Activated CD8-positive, alpha-beta T cell treated with anti-CD3 and anti-CD28 coated beads for 36 hours (primary cell): ENCODE measurements around the gene TMIGD3. TPM values are rescaled to one million over a fixed set of nuclear protein-coding genes. Genes with fewer than 3 reads are reported as not detected.

Experiments used
- ATAC-seq: fragments of 200-7000 bp; cut with Tn5 transposase; one replicate; pipeline ENCODE4 v1.10.0; 2021; ENCODE audit warnings: mild to moderate bottlenecking, moderate library complexity
- CTCF ChIA-PET: fragments of 350-600 bp; sonication (Branson Sonifier 250); formaldehyde crosslinking; loops from one replicate; lab custom pipeline; 2021; ENCODE audit warnings: antibody characterized with exemption; lab: Charles Lee
- POLR2A ChIA-PET: fragments of 350-600 bp; sonication (Branson Sonifier 250); formaldehyde crosslinking; loops from one replicate; lab custom pipeline; 2021; ENCODE audit warnings: antibody characterized with exemption; lab: Charles Lee
- DNase-seq: peaks from one replicate; pipeline ENCODE4 v3.0.0-alpha.2; 2020
- H3K27ac Mint-ChIP-seq: one replicate; pipeline ENCODE4 v1.8.0; 2021; ENCODE audit warnings: mild to moderate bottlenecking, mixed read lengths
- H3K27me3 Mint-ChIP-seq: one replicate; pipeline ENCODE4 v1.8.0; 2021; ENCODE audit warnings: mixed read lengths
- H3K36me3 Mint-ChIP-seq: one replicate; pipeline ENCODE4 v1.8.0; 2021; ENCODE audit warnings: low read depth, mixed read lengths
- H3K4me1 Mint-ChIP-seq: one replicate; pipeline ENCODE4 v1.8.0; 2021; ENCODE audit warnings: low read depth, mixed read lengths
- H3K4me3 Mint-ChIP-seq: one replicate; pipeline ENCODE4 v1.8.0; 2021; ENCODE audit warnings: mild to moderate bottlenecking, moderate library complexity, mixed read lengths
- H3K9me3 Mint-ChIP-seq: one replicate; pipeline ENCODE4 v1.8.0; 2021; ENCODE audit warnings: mixed read lengths
- intact Hi-C: fragments of 100-400 bp; cut with micrococcal nuclease; formaldehyde crosslinking; loops from one replicate; pipeline ENCODE4 v1.10.0; 2022
- total RNA-seq, 2 experiments: library from RNA; stranded (reverse); gene quantifications; one replicate each; pipeline ENCODE4 v1.2.3, GENCODE V29; 2021
- TF ChIP-seq, protein P1 (sequence below): fragments of 200-600 bp; IDR thresholded peaks from one replicate; pipeline ENCODE4 v1.8.0; 2022; ENCODE audit warnings: antibody characterized with exemption, mild to moderate bottlenecking

Gene TMIGD3
- total RNA-seq, 2 experiments from 2014 or later = not detected

DNA sequence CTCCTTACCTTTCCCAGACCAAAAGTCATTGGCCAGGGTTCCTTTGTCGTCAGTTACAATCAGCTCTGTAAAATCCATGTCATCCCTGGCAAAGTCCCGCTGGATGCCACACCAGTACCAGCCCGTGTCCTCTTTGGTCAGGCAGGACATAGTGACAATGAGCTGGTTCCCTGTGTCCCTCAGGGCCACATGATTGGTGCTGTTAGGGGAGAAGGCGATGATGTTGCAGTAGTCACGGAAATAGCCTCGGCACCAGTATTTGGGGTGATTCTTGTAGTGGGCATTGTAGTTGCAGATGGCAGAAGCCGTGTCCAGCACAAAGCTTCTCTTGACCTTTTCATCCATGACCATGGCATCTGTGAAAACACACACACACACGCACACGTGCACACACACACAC, 14.8 kb downstream of the TMIGD3 start:
- no peaks in the 10 kb centered on the region for H3K4me1 Mint-ChIP-seq
- TF ChIP-seq, protein P1, sequence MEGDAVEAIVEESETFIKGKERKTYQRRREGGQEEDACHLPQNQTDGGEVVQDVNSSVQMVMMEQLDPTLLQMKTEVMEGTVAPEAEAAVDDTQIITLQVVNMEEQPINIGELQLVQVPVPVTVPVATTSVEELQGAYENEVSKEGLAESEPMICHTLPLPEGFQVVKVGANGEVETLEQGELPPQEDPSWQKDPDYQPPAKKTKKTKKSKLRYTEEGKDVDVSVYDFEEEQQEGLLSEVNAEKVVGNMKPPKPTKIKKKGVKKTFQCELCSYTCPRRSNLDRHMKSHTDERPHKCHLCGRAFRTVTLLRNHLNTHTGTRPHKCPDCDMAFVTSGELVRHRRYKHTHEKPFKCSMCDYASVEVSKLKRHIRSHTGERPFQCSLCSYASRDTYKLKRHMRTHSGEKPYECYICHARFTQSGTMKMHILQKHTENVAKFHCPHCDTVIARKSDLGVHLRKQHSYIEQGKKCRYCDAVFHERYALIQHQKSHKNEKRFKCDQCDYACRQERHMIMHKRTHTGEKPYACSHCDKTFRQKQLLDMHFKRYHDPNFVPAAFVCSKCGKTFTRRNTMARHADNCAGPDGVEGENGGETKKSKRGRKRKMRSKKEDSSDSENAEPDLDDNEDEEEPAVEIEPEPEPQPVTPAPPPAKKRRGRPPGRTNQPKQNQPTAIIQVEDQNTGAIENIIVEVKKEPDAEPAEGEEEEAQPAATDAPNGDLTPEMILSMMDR = no peak
- no peaks in the 10 kb centered on the region for H3K9me3 Mint-ChIP-seq
- H3K27ac Mint-ChIP-seq = no peak overlapping the region
- POLR2A ChIA-PET = interaction anchor here (0.7 kb wide), 1 partner anchor 25 kb away, joined by 3 read pairs; no protein-coding TSS in a partner anchor
- no peaks in the 10 kb centered on the region for H3K27me3 Mint-ChIP-seq
- no peak overlapping the region for H3K4me3 Mint-ChIP-seq
- intact Hi-C loops = no loop called here
- DNase-seq (no peak), ATAC-seq (no peak)
- CTCF ChIA-PET = interaction anchor here (0.7 to 1.3 kb wide), 3 partner anchors 12 to 259 kb away, joined by 3 to 4 read pairs (median 3); no protein-coding TSS in a partner anchor
- H3K36me3 Mint-ChIP-seq = no peaks in the 10 kb centered on the region

- Mint-ChIP-seq H3K4me3 (no peak overlapping the region), H3K36me3 (no peaks in the 10 kb centered on the region), H3K4me1 (peaks cover 2% of the 10 kb centered on the region), H3K27ac (no peak overlapping the region), H3K9me3 (no peaks in the 10 kb centered on the region), H3K27me3 (no peaks in the 10 kb centered on the region)
- TF ChIP-seq, protein P1 = no peak
- POLR2A ChIA-PET = no interaction called here
- DNase-seq (no peak), ATAC-seq (no peak)
- intact Hi-C loops = no loop called here
- CTCF ChIA-PET = interaction anchor here (1.0 to 2.2 kb wide), 2 partner anchors 9 to 11 kb away, joined by 3 to 7 read pairs; no protein-coding TSS in a partner anchor
Measured at GRCh38 chr1:111487133-111487532, 16.3 kb downstream of the TMIGD3 start.

- Mint-ChIP-seq H3K4me3 (no peak overlapping the region), H3K9me3 (no peaks in the 10 kb centered on the region), H3K27ac (no peak overlapping the region), H3K4me1 (peaks cover 6% of the 10 kb centered on the region), H3K27me3 (no peaks in the 10 kb centered on the region), H3K36me3 (no peaks in the 10 kb centered on the region)
- POLR2A ChIA-PET = interaction anchor here (1.6 kb wide), 1 partner anchor 10 kb away, joined by 5 read pairs; no protein-coding TSS in a partner anchor
- intact Hi-C loops = no loop called here
- TF ChIP-seq, protein P1 = no peak
- ATAC-seq (no peak), DNase-seq (no peak)
- CTCF ChIA-PET = interaction anchor here (1.9 to 2.2 kb wide), 4 partner anchors 9 to 283 kb away, joined by 5 to 11 read pairs (median 8); no protein-coding TSS in a partner anchor
Measured at GRCh38 chr1:111486431-111486830, 17.0 kb downstream of the TMIGD3 start.

DNA sequence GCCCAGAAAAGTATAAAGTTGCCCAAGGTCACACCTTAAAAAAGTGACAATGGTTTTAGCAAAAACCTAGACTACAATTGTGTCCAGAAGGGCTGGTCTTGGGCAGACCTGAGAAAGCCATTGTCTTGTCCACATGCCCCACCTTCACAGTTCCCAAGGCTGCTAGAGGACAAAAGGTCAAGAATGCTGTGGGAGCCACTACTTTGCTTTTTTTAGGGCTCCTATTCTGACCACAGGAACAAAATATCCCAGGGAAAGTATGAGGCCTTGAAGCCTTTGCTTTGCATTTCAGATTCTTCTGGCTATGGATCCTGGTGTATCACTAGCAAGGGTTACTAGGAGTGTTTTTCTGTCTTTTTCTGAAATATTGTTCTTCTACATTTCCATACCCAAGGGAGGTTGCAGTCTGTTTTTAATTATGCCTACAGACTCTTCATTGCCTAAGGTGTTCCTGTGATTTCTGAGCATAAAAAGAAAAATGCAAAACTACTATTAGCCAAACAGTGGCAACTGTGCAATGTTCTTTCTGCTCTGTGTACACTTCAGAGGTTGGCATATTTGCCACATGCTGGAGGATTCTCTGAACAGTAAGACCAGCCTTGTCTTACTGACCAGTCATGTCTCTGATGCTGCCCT, 18.9 kb downstream of the TMIGD3 start:
- ATAC-seq = no peak
- Mint-ChIP-seq H3K4me3 (no peak overlapping the region), H3K36me3 (no peaks in the 10 kb centered on the region), H3K4me1 (peaks cover 9% of the 10 kb centered on the region), H3K27ac (no peak overlapping the region), H3K9me3 (no peaks in the 10 kb centered on the region), H3K27me3 (no peaks in the 10 kb centered on the region)
- TF ChIP-seq, protein P1 = no peak
- intact Hi-C loops = no loop called here
- ChIA-PET CTCF (interaction anchor here (1.1 to 2.2 kb wide), 5 partner anchors 11 to 285 kb away, joined by 3 to 11 read pairs (median 5); no protein-coding TSS in a partner anchor), POLR2A (interaction anchor here (1.4 to 1.6 kb wide), 3 partner anchors 12 to 270 kb away, joined by 3 to 5 read pairs (median 5); no protein-coding TSS in a partner anchor)
- DNase-seq = no peak

DNA sequence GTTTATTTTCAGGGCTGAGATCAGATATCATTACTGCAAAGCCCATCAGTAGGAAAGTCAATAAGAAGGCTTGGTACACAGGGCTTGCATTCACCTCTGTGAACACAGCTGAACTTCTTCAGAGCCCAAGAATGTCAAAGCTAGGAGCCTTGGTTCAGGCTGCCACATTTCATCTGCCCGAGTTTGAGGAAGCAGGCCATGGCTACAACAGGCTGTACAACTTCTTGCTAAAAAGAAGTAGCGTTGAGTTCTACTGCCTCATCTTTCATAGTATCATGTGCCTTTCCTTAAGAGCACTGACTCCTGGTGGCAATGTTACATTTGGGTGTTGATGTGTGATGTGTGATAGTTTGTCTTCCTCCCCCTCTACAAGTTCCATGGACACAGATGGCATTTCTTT, 19.6 kb downstream of the TMIGD3 start:
- Mint-ChIP-seq H3K36me3 (no peaks in the 10 kb centered on the region), H3K27me3 (no peaks in the 10 kb centered on the region), H3K4me3 (no peak overlapping the region), H3K27ac (no peak overlapping the region), H3K9me3 (no peaks in the 10 kb centered on the region), H3K4me1 (peaks cover 9% of the 10 kb centered on the region)
- ChIA-PET CTCF (no interaction called here), POLR2A (no interaction called here)
- intact Hi-C loops = no loop called here
- ATAC-seq (no peak), DNase-seq (no peak)
- TF ChIP-seq, protein P1 = no peak
